ENCODE measurements around the gene PRR14. TPM values are rescaled to one million over a fixed set of nuclear protein-coding genes. Genes with fewer than 3 reads are reported as not detected.

The PRR14 gene
- total and polyA plus RNA-seq, 10 of the 15 experiments (the other 5 are each of a cell fraction or from before 2014, with no cell fraction given): 2.5 to 66.8 (median 19.2) TPM

DNA sequence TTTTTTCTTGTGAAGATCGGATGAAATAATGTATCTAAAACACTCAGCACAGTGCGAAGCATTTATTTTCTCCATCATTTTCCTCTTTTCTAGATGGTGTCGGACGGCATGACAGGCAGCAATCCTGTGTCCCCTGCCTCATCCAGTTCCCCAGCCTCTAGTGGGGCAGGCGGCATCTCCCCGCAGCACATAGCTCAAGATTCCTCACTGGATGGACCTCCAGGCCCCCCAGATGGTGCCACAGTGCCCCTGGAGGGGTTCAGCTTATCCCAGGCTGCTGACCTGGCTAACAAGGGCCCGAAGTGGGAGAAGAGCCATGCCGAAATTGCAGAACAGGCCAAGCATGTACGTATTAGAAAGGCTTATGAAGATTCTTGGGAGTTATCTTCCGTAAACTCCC is 53.2 kb downstream of the PRR14 start (continued):
- no peak for TF ChIP-seq REST (IDR thresholded peaks at IDR 0.05; ENCODE audit: low read depth, low read length)

Small RNA genes lying within 50 kb of the gene (small RNA-seq; reads per million reads assigned to genes)
- gene AC093249.1 (not detected), gene RNU6-1043P (not detected), gene RNU6-416P (not detected)

Other genes with a start within 250 kb of the PRR14 start
Only the 7 nearest of the 18 such genes appear.
- 9.0 and 9.2 TPM in 2 replicates for gene ZNF764, start 92.6 kb upstream of the PRR14 start, total RNA-seq (2014; rRNA removed)
- 3.4 and 3.5 TPM in 2 replicates for gene ZNF764, start 92.6 kb upstream of the PRR14 start, total RNA-seq (2014; rRNA removed; fragmentation: Illumina TruSeq; extraction: Trizol)
- 11.2 and 11.9 TPM in 2 replicates for gene ZNF764, start 92.6 kb upstream of the PRR14 start, total RNA-seq (2021)
- gene ZNF764, start 92.6 kb upstream of the PRR14 start, polyA plus RNA-seq (2011; rRNA removed): 2.7 and 2.8 TPM in 2 replicates
- 2.8 and 3.2 TPM in 2 replicates for gene ZNF764, start 92.6 kb upstream of the PRR14 start, polyA plus RNA-seq (2014; fragmentation: Illumina TruSeq; extraction: Trizol)
- 1 to 10 TPM in 1 of 2 experiments, under 1 TPM in 1; 0.61 to 1.6 TPM for gene ZNF764, start 92.6 kb upstream of the PRR14 start, polyA plus RNA-seq (2014; fragmentation: Nextera tagmentation; extraction: Ambion mirVana)
- 9.5 and 10.8 TPM in 2 replicates for gene ZNF764, start 92.6 kb upstream of the PRR14 start, polyA plus RNA-seq (2014; rRNA removed)
- 1 to 10 TPM; 4.2 to 4.8 TPM for gene ZNF764, start 92.6 kb upstream of the PRR14 start, polyA plus RNA-seq (2016; fragmentation: Nextera tagmentation; extraction: Ambion mirVana)
- gene ZNF688, start 79.2 kb upstream of the PRR14 start, total RNA-seq (2014; rRNA removed): 12.5 and 13.6 TPM in 2 replicates
- 7.4 and 8.6 TPM in 2 replicates for gene ZNF688, start 79.2 kb upstream of the PRR14 start, total RNA-seq (2014; rRNA removed; fragmentation: Illumina TruSeq; extraction: Trizol)
- gene ZNF688, start 79.2 kb upstream of the PRR14 start, total RNA-seq (2021): 9.2 and 12.6 TPM in 2 replicates
- 6.0 and 6.3 TPM in 2 replicates for gene ZNF688, start 79.2 kb upstream of the PRR14 start, polyA plus RNA-seq (2011; rRNA removed)
- 2.7 and 8.5 TPM in 2 replicates for gene ZNF688, start 79.2 kb upstream of the PRR14 start, polyA plus RNA-seq (2014; fragmentation: Illumina TruSeq; extraction: Trizol)
- gene ZNF688, start 79.2 kb upstream of the PRR14 start, polyA plus RNA-seq (2014; fragmentation: Nextera tagmentation; extraction: Ambion mirVana): under 1 TPM; 0.14 to 0.88 TPM
- 12.9 and 13.7 TPM in 2 replicates for gene ZNF688, start 79.2 kb upstream of the PRR14 start, polyA plus RNA-seq (2014; rRNA removed)
- 10 to 100 TPM; 16.2 to 17.4 TPM for gene ZNF688, start 79.2 kb upstream of the PRR14 start, polyA plus RNA-seq (2016; fragmentation: Nextera tagmentation; extraction: Ambion mirVana)
- gene ZNF785, start 65.3 kb upstream of the PRR14 start, total RNA-seq (2014; rRNA removed): 8.9 and 9.1 TPM in 2 replicates
- 6.4 and 7.0 TPM in 2 replicates for gene ZNF785, start 65.3 kb upstream of the PRR14 start, total RNA-seq (2014; rRNA removed; fragmentation: Illumina TruSeq; extraction: Trizol)
- 11.1 and 11.5 TPM in 2 replicates for gene ZNF785, start 65.3 kb upstream of the PRR14 start, total RNA-seq (2021)
- 10.8 and 11.6 TPM in 2 replicates for gene ZNF785, start 65.3 kb upstream of the PRR14 start, polyA plus RNA-seq (2011; rRNA removed)
- gene ZNF785, start 65.3 kb upstream of the PRR14 start, polyA plus RNA-seq (2014; fragmentation: Illumina TruSeq; extraction: Trizol): 5.8 and 6.2 TPM in 2 replicates
- 1 to 10 TPM in 1 of 2 experiments, under 1 TPM in 1; 0.87 to 1.5 TPM for gene ZNF785, start 65.3 kb upstream of the PRR14 start, polyA plus RNA-seq (2014; fragmentation: Nextera tagmentation; extraction: Ambion mirVana)
- 11.5 and 12.8 TPM in 2 replicates for gene ZNF785, start 65.3 kb upstream of the PRR14 start, polyA plus RNA-seq (2014; rRNA removed)
- 1 to 10 TPM; 5.9 to 8.1 TPM for gene ZNF785, start 65.3 kb upstream of the PRR14 start, polyA plus RNA-seq (2016; fragmentation: Nextera tagmentation; extraction: Ambion mirVana)
- 10.7 and 11.5 TPM in 2 replicates for gene ZNF689, start 40.6 kb upstream of the PRR14 start, total RNA-seq (2014; rRNA removed)
- gene ZNF689, start 40.6 kb upstream of the PRR14 start, total RNA-seq (2014; rRNA removed; fragmentation: Illumina TruSeq; extraction: Trizol): 6.8 and 7.0 TPM in 2 replicates
- gene ZNF689, start 40.6 kb upstream of the PRR14 start, total RNA-seq (2021): 12.4 and 13.2 TPM in 2 replicates
- gene ZNF689, start 40.6 kb upstream of the PRR14 start, polyA plus RNA-seq (2011; rRNA removed): 6.4 and 7.6 TPM in 2 replicates
- 7.2 and 8.2 TPM in 2 replicates for gene ZNF689, start 40.6 kb upstream of the PRR14 start, polyA plus RNA-seq (2014; fragmentation: Illumina TruSeq; extraction: Trizol)
- gene ZNF689, start 40.6 kb upstream of the PRR14 start, polyA plus RNA-seq (2014; fragmentation: Nextera tagmentation; extraction: Ambion mirVana): 1 to 10 TPM; 4.7 to 6.3 TPM
- 9.1 and 9.5 TPM in 2 replicates for gene ZNF689, start 40.6 kb upstream of the PRR14 start, polyA plus RNA-seq (2014; rRNA removed)
- 1 to 10 TPM; 8.8 to 9.9 TPM for gene ZNF689, start 40.6 kb upstream of the PRR14 start, polyA plus RNA-seq (2016; fragmentation: Nextera tagmentation; extraction: Ambion mirVana)
- gene FBRS, start 7.5 kb downstream of the PRR14 start, total RNA-seq (2014; rRNA removed): 19.0 and 23.7 TPM in 2 replicates
- gene FBRS, start 7.5 kb downstream of the PRR14 start, total RNA-seq (2014; rRNA removed; fragmentation: Illumina TruSeq; extraction: Trizol): 13.5 and 15.7 TPM in 2 replicates
- 82.5 and 87.6 TPM in 2 replicates for gene FBRS, start 7.5 kb downstream of the PRR14 start, total RNA-seq (2021)
- gene FBRS, start 7.5 kb downstream of the PRR14 start, polyA plus RNA-seq (2011; rRNA removed): 8.1 and 13.6 TPM in 2 replicates
- 17.0 and 28.4 TPM in 2 replicates for gene FBRS, start 7.5 kb downstream of the PRR14 start, polyA plus RNA-seq (2014; fragmentation: Illumina TruSeq; extraction: Trizol)
- gene FBRS, start 7.5 kb downstream of the PRR14 start, polyA plus RNA-seq (2014; fragmentation: Nextera tagmentation; extraction: Ambion mirVana): under 1 TPM; 0.45 to 0.95 TPM
- gene FBRS, start 7.5 kb downstream of the PRR14 start, polyA plus RNA-seq (2014; rRNA removed): 41.1 and 52.4 TPM in 2 replicates
- gene FBRS, start 7.5 kb downstream of the PRR14 start, polyA plus RNA-seq (2016; fragmentation: Nextera tagmentation; extraction: Ambion mirVana): 1 to 10 TPM; 5.9 to 6.7 TPM
- 12.0 and 12.8 TPM in 2 replicates for gene SRCAP, start 48.2 kb downstream of the PRR14 start, total RNA-seq (2014; rRNA removed)
- 3.3 and 4.0 TPM in 2 replicates for gene SRCAP, start 48.2 kb downstream of the PRR14 start, total RNA-seq (2014; rRNA removed; fragmentation: Illumina TruSeq; extraction: Trizol)
- gene SRCAP, start 48.2 kb downstream of the PRR14 start, total RNA-seq (2021): 48.1 and 58.4 TPM in 2 replicates
- 1.7 and 2.6 TPM in 2 replicates for gene SRCAP, start 48.2 kb downstream of the PRR14 start, polyA plus RNA-seq (2011; rRNA removed)
- 7.1 and 11.2 TPM in 2 replicates for gene SRCAP, start 48.2 kb downstream of the PRR14 start, polyA plus RNA-seq (2014; fragmentation: Illumina TruSeq; extraction: Trizol)
- gene SRCAP, start 48.2 kb downstream of the PRR14 start, polyA plus RNA-seq (2014; fragmentation: Nextera tagmentation; extraction: Ambion mirVana): under 1 TPM; 0.24 to 0.31 TPM
- gene SRCAP, start 48.2 kb downstream of the PRR14 start, polyA plus RNA-seq (2014; rRNA removed): 12.5 and 22.3 TPM in 2 replicates
- 10 to 100 TPM; 35.7 to 45.8 TPM for gene SRCAP, start 48.2 kb downstream of the PRR14 start, polyA plus RNA-seq (2016; fragmentation: Nextera tagmentation; extraction: Ambion mirVana)
- gene PHKG2, start 97.5 kb downstream of the PRR14 start, total RNA-seq (2014; rRNA removed): 41.8 and 43.9 TPM in 2 replicates
- gene PHKG2, start 97.5 kb downstream of the PRR14 start, total RNA-seq (2014; rRNA removed; fragmentation: Illumina TruSeq; extraction: Trizol): 18.3 and 19.7 TPM in 2 replicates
- 35.8 and 38.0 TPM in 2 replicates for gene PHKG2, start 97.5 kb downstream of the PRR14 start, total RNA-seq (2021)
- 26.6 and 36.1 TPM in 2 replicates for gene PHKG2, start 97.5 kb downstream of the PRR14 start, polyA plus RNA-seq (2011; rRNA removed)
- 26.0 and 36.4 TPM in 2 replicates for gene PHKG2, start 97.5 kb downstream of the PRR14 start, polyA plus RNA-seq (2014; fragmentation: Illumina TruSeq; extraction: Trizol)
- 1 to 10 TPM; 5.2 to 8.8 TPM for gene PHKG2, start 97.5 kb downstream of the PRR14 start, polyA plus RNA-seq (2014; fragmentation: Nextera tagmentation; extraction: Ambion mirVana)
- 47.4 and 54.2 TPM in 2 replicates for gene PHKG2, start 97.5 kb downstream of the PRR14 start, polyA plus RNA-seq (2014; rRNA removed)
- 10 to 100 TPM; 47.3 to 50.1 TPM for gene PHKG2, start 97.5 kb downstream of the PRR14 start, polyA plus RNA-seq (2016; fragmentation: Nextera tagmentation; extraction: Ambion mirVana)